ENCODE results near the gene GULP1.

The GULP1 gene

GRCh38 chr2:188506843-188507242, 215.2 kb downstream of the GULP1 start:
- TF ChIP-seq ATF2 (tag by site-specific recombination; IDR thresholded peaks at IDR 0.05; ENCODE audit: low read depth) (no peak), ZNF433 (tag by site-specific recombination; IDR thresholded peaks at IDR 0.05; ENCODE audit: low read depth) (no peak), RBAK (tag by site-specific recombination; IDR thresholded peaks at IDR 0.05) (no peak), ZNF747 (tag by site-specific recombination; IDR thresholded peaks at IDR 0.05) (no peak), ZNF521 (tag by site-specific recombination; IDR thresholded peaks at IDR 0.05) (no peak)
- TF ChIP-seq, protein P1, sequence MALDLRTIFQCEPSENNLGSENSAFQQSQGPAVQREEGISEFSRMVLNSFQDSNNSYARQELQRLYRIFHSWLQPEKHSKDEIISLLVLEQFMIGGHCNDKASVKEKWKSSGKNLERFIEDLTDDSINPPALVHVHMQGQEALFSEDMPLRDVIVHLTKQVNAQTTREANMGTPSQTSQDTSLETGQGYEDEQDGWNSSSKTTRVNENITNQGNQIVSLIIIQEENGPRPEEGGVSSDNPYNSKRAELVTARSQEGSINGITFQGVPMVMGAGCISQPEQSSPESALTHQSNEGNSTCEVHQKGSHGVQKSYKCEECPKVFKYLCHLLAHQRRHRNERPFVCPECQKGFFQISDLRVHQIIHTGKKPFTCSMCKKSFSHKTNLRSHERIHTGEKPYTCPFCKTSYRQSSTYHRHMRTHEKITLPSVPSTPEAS (tag by site-specific recombination; IDR thresholded peaks at IDR 0.05), result no peak
- TF ChIP-seq, protein P2, sequence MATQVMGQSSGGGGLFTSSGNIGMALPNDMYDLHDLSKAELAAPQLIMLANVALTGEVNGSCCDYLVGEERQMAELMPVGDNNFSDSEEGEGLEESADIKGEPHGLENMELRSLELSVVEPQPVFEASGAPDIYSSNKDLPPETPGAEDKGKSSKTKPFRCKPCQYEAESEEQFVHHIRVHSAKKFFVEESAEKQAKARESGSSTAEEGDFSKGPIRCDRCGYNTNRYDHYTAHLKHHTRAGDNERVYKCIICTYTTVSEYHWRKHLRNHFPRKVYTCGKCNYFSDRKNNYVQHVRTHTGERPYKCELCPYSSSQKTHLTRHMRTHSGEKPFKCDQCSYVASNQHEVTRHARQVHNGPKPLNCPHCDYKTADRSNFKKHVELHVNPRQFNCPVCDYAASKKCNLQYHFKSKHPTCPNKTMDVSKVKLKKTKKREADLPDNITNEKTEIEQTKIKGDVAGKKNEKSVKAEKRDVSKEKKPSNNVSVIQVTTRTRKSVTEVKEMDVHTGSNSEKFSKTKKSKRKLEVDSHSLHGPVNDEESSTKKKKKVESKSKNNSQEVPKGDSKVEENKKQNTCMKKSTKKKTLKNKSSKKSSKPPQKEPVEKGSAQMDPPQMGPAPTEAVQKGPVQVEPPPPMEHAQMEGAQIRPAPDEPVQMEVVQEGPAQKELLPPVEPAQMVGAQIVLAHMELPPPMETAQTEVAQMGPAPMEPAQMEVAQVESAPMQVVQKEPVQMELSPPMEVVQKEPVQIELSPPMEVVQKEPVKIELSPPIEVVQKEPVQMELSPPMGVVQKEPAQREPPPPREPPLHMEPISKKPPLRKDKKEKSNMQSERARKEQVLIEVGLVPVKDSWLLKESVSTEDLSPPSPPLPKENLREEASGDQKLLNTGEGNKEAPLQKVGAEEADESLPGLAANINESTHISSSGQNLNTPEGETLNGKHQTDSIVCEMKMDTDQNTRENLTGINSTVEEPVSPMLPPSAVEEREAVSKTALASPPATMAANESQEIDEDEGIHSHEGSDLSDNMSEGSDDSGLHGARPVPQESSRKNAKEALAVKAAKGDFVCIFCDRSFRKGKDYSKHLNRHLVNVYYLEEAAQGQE (tag by site-specific recombination; IDR thresholded peaks at IDR 0.05), result no peak
- Histone ChIP-seq H3K36me3 (ENCODE audit: control insufficient read depth in 2 of 2, insufficient read depth in 1 of 2, low read length in 2 of 2) (no peaks in the 10 kb centered on the region), H3K4me1 (ENCODE audit: control insufficient read depth, insufficient read depth, low read length) (no peaks in the 10 kb centered on the region), H3K27ac (ENCODE audit: extremely low read depth, low read depth, low read length) (no peak overlapping the region), H3K9me3 (ENCODE audit: control insufficient read depth, insufficient read depth, low read depth, low read length) (no peaks in the 10 kb centered on the region), H3K4me3 (ENCODE audit: low read depth, low read length) (no peak overlapping the region)
- CTCF ChIA-PET, result interaction anchor here (0.6 kb wide), 1 partner anchor 390 kb away, joined by 5 read pairs; no protein-coding TSS in a partner anchor
- POLR2A ChIA-PET, result no interaction called here

- H3K4me3 ChIP-seq (ENCODE audit: low read depth, low read length), result no peak overlapping the region
- POLR2A ChIA-PET, result no interaction called here
- H3K36me3 ChIP-seq (ENCODE audit: control insufficient read depth in 2 of 2, insufficient read depth in 1 of 2, low read length in 2 of 2), result no peaks in the 10 kb centered on the region
- H3K27ac ChIP-seq (ENCODE audit: extremely low read depth, low read depth, low read length), result no peak overlapping the region
- CTCF ChIA-PET, result interaction anchor here (0.7 to 2.1 kb wide), 5 partner anchors 219 to 1839 kb away, joined by 3 to 7 read pairs (median 4); partner anchors contain the start of gene GULP1
- no peaks in the 10 kb centered on the region for H3K4me1 ChIP-seq (ENCODE audit: control insufficient read depth, insufficient read depth, low read length)
- peak; percentile 25; the same call in 1 of the 2 replicates for TF ChIP-seq GLIS1 (tag by site-specific recombination; IDR thresholded peaks at IDR 0.05)
- TF ChIP-seq, protein P3, sequence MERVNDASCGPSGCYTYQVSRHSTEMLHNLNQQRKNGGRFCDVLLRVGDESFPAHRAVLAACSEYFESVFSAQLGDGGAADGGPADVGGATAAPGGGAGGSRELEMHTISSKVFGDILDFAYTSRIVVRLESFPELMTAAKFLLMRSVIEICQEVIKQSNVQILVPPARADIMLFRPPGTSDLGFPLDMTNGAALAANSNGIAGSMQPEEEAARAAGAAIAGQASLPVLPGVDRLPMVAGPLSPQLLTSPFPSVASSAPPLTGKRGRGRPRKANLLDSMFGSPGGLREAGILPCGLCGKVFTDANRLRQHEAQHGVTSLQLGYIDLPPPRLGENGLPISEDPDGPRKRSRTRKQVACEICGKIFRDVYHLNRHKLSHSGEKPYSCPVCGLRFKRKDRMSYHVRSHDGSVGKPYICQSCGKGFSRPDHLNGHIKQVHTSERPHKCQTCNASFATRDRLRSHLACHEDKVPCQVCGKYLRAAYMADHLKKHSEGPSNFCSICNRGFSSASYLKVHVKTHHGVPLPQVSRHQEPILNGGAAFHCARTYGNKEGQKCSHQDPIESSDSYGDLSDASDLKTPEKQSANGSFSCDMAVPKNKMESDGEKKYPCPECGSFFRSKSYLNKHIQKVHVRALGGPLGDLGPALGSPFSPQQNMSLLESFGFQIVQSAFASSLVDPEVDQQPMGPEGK (tag by site-specific recombination; IDR thresholded peaks at IDR 0.05), result no peak
- H3K9me3 ChIP-seq (ENCODE audit: control insufficient read depth, insufficient read depth, low read depth, low read length), result no peaks in the 10 kb centered on the region
Observed at GRCh38 chr2:188511346-188511745, 219.7 kb downstream of the GULP1 start.

DNA sequence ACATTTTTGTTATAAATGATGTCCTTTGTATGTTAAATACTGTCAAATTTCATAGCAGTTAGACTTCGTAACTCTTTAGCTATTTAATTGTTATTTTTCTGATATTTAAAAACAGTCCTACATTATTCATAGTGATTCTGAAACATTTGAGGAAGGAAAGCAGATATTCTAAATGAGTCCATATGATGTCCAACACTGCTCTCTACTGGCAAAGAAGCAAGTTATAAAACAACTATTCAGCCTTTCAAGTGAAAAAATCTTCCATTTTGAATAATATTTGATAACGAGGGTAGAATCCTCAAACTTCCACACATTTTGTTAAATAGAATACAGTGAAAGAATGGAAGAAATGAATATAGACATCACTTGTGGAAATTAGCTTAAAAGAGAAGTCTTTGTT, 220.8 kb downstream of the GULP1 start:
- H3K27ac ChIP-seq (ENCODE audit: extremely low read depth, low read depth, low read length), result no peak overlapping the region
- no peak overlapping the region for H3K4me3 ChIP-seq (ENCODE audit: low read depth, low read length)
- ChIA-PET POLR2A (no interaction called here), CTCF (interaction anchor here (0.6 to 2.1 kb wide), 15 partner anchors 10 to 1982 kb away, joined by 3 to 8 read pairs (median 3); partner anchors contain the start of gene GULP1)
- TF ChIP-seq, protein P4, sequence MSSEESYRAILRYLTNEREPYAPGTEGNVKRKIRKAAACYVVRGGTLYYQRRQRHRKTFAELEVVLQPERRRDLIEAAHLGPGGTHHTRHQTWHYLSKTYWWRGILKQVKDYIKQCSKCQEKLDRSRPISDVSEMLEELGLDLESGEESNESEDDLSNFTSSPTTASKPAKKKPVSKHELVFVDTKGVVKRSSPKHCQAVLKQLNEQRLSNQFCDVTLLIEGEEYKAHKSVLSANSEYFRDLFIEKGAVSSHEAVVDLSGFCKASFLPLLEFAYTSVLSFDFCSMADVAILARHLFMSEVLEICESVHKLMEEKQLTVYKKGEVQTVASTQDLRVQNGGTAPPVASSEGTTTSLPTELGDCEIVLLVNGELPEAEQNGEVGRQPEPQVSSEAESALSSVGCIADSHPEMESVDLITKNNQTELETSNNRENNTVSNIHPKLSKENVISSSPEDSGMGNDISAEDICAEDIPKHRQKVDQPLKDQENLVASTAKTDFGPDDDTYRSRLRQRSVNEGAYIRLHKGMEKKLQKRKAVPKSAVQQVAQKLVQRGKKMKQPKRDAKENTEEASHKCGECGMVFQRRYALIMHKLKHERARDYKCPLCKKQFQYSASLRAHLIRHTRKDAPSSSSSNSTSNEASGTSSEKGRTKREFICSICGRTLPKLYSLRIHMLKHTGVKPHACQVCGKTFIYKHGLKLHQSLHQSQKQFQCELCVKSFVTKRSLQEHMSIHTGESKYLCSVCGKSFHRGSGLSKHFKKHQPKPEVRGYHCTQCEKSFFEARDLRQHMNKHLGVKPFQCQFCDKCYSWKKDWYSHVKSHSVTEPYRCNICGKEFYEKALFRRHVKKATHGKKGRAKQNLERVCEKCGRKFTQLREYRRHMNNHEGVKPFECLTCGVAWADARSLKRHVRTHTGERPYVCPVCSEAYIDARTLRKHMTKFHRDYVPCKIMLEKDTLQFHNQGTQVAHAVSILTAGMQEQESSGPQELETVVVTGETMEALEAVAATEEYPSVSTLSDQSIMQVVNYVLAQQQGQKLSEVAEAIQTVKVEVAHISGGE (tag by site-specific recombination; conservative IDR thresholded peaks at IDR 0.05; ENCODE audit: low read depth), result no peak
- TF ChIP-seq, protein P5, sequence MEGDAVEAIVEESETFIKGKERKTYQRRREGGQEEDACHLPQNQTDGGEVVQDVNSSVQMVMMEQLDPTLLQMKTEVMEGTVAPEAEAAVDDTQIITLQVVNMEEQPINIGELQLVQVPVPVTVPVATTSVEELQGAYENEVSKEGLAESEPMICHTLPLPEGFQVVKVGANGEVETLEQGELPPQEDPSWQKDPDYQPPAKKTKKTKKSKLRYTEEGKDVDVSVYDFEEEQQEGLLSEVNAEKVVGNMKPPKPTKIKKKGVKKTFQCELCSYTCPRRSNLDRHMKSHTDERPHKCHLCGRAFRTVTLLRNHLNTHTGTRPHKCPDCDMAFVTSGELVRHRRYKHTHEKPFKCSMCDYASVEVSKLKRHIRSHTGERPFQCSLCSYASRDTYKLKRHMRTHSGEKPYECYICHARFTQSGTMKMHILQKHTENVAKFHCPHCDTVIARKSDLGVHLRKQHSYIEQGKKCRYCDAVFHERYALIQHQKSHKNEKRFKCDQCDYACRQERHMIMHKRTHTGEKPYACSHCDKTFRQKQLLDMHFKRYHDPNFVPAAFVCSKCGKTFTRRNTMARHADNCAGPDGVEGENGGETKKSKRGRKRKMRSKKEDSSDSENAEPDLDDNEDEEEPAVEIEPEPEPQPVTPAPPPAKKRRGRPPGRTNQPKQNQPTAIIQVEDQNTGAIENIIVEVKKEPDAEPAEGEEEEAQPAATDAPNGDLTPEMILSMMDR (tag by site-specific recombination; IDR thresholded peaks at IDR 0.05), result peak; percentile 43
- peak; percentile 76 for TF ChIP-seq ZNF654 (tag by site-specific recombination; IDR thresholded peaks at IDR 0.05; ENCODE audit: low read depth)
- H3K4me1 ChIP-seq (ENCODE audit: control insufficient read depth, insufficient read depth, low read length), result no peaks in the 10 kb centered on the region
- no peaks in the 10 kb centered on the region for H3K36me3 ChIP-seq (ENCODE audit: control insufficient read depth in 2 of 2, insufficient read depth in 1 of 2, low read length in 2 of 2)
- H3K9me3 ChIP-seq (ENCODE audit: control insufficient read depth, insufficient read depth, low read depth, low read length), result no peaks in the 10 kb centered on the region

Measured in HEK293 (cell line).